PC-3 (cell line): ENCODE results near the gene KDM7A. TPM values are rescaled to one million over a fixed set of nuclear protein-coding genes. Genes with fewer than 3 reads are reported as not detected.

Source experiments
- ATAC-seq: fragments of 200-7000 bp; cut with Tn5 transposase; 2 replicates; pipeline ENCODE4 v1.9.1; 2020; ENCODE audit warnings: mild to moderate bottlenecking, moderate library complexity
- BruUV-seq: library from RNA; stranded (reverse); fragments of 400-500 nt; replicated peaks from 2 replicates; lab custom pipeline; 2021; lab: Mats Ljungman, UMichigan
- CTCF ChIA-PET: fragments of 300-600 bp; sonication (Branson Sonifier 250); formaldehyde crosslinking; loops from one replicate; lab custom pipeline; 2022; ENCODE audit warnings: antibody characterized with exemption; lab: Charles Lee
- POLR2A ChIA-PET: fragments of 300-600 bp; sonication (Branson Sonifier 250); formaldehyde crosslinking; loops from one replicate; lab custom pipeline; 2022; ENCODE audit warnings: antibody characterized with exemption; ENCODE audit not compliant: unreplicated experiment; lab: Charles Lee
- DNase-seq: peaks from one replicate; pipeline ENCODE4 v3.0.0-alpha.2; 2015
- H2AFZ ChIP-seq: fragments of 300-600 bp; sonication (generic); 2 replicates; pipeline ENCODE4 v1.6.0; 2016; ENCODE audit warnings: antibody characterized with exemption, low read length
- H3F3A ChIP-seq: fragments of 300-600 bp; sonication (generic); one replicate; pipeline ENCODE4 v1.6.0; 2017; ENCODE audit warnings: antibody characterized with exemption, low read length, control low read depth, mild to moderate bottlenecking; ENCODE audit not compliant: unreplicated experiment
- H3K27ac ChIP-seq: fragments of 300-600 bp; sonication (generic); 2 replicates; pipeline ENCODE4 v1.5.1; 2016; ENCODE audit warnings: mild to moderate bottlenecking, low read length
- H3K27me3 ChIP-seq: fragments of 300-600 bp; sonication (generic); 2 replicates; pipeline ENCODE4 v1.6.1; 2016; ENCODE audit warnings: low read length, mixed read lengths
- H3K36me3 ChIP-seq: fragments of 300-600 bp; sonication (generic); 2 replicates; pipeline ENCODE4 v1.6.1; 2016; ENCODE audit warnings: low read depth, mixed run types, low read length, mixed read lengths
- H3K4me1 ChIP-seq: fragments of 300-600 bp; sonication (generic); 2 replicates; pipeline ENCODE4 v1.5.1; 2016; ENCODE audit warnings: low read length; ENCODE audit not compliant: insufficient read depth
- H3K4me2 ChIP-seq: fragments of 300-600 bp; sonication (generic); 2 replicates; pipeline ENCODE4 v1.6.0; 2016; ENCODE audit warnings: low read length
- H3K4me3 ChIP-seq: fragments of 300-600 bp; sonication (generic); 2 replicates; pipeline ENCODE4 v1.5.1; 2016; ENCODE audit warnings: mild to moderate bottlenecking, low read length, mixed read lengths
- H3K79me2 ChIP-seq: fragments of 300-600 bp; sonication (generic); 2 replicates; pipeline ENCODE4 v1.6.1; 2017; ENCODE audit warnings: low read length, mixed read lengths
- H3K9ac ChIP-seq: fragments of 300-600 bp; sonication (generic); 2 replicates; pipeline ENCODE4 v1.6.0; 2016; ENCODE audit warnings: mild to moderate bottlenecking, low read length
- H3K9me2 ChIP-seq: fragments of 300-600 bp; sonication (generic); replicated peaks from 2 replicates; pipeline ENCODE4 v1.6.1; 2016; ENCODE audit warnings: mixed run types, low read length, mixed read lengths
- H3K9me3 ChIP-seq: fragments of 300-600 bp; sonication (generic); 2 replicates; pipeline ENCODE4 v1.6.1; 2016; ENCODE audit warnings: low read length, mixed read lengths
- H4K20me1 ChIP-seq: fragments of 300-600 bp; sonication (generic); 2 replicates; pipeline ENCODE4 v1.6.1; 2016; ENCODE audit warnings: low read length, mixed read lengths
- EZH2 ChIP-seq: fragments of 300-600 bp; sonication (generic); IDR thresholded peaks from one replicate; pipeline ENCODE4 v1.6.1; 2017; ENCODE audit warnings: antibody characterized with exemption, mild to moderate bottlenecking, low read length; ENCODE audit not compliant: unreplicated experiment
- EZH2phosphoT487 ChIP-seq: fragments of 300-600 bp; sonication (generic); IDR thresholded peaks from 2 replicates; pipeline ENCODE4 v1.6.1; 2018; ENCODE audit warnings: mild to moderate bottlenecking, antibody characterized with exemption, low read length, borderline replicate concordance
- intact Hi-C: fragments of 100-400 bp; cut with micrococcal nuclease; formaldehyde crosslinking; loops from 2 replicates; pipeline ENCODE4 v1.9.0; 2023
- total RNA-seq: library from RNA; depleted of rRNA; stranded (reverse); fragments of >200 nt; gene quantifications from 2 replicates; pipeline ENCODE4 v1.2.3, GENCODE V29; 2014
- TF ChIP-seq, protein P1 (sequence below): fragments of 300-600 bp; sonication (generic); conservative IDR thresholded peaks from 2 replicates; pipeline ENCODE4 v1.5.1; 2017; ENCODE audit warnings: antibody characterized with exemption, low read depth, mild to moderate bottlenecking, low read length

KDM7A gene
- total RNA-seq, 1 experiment from 2014 or later = 2.8 TPM

GRCh38 chr7:140061607-140061930, 115.2 kb downstream of the KDM7A start:
- DNase-seq (peak; percentile 10), ATAC-seq (no peak)
- POLR2A ChIA-PET = no interaction called here
- intact Hi-C loops = loop anchor here (5.0 kb wide), 1 partner anchor 266 kb away; no protein-coding TSS in a partner anchor
- CTCF ChIA-PET = no interaction called here
- peak overlapping the region; percentile 95 for H3K27ac ChIP-seq
- TF ChIP-seq EZH2 (no peak), EZH2phosphoT487 (no peak)
- TF ChIP-seq, protein P1, sequence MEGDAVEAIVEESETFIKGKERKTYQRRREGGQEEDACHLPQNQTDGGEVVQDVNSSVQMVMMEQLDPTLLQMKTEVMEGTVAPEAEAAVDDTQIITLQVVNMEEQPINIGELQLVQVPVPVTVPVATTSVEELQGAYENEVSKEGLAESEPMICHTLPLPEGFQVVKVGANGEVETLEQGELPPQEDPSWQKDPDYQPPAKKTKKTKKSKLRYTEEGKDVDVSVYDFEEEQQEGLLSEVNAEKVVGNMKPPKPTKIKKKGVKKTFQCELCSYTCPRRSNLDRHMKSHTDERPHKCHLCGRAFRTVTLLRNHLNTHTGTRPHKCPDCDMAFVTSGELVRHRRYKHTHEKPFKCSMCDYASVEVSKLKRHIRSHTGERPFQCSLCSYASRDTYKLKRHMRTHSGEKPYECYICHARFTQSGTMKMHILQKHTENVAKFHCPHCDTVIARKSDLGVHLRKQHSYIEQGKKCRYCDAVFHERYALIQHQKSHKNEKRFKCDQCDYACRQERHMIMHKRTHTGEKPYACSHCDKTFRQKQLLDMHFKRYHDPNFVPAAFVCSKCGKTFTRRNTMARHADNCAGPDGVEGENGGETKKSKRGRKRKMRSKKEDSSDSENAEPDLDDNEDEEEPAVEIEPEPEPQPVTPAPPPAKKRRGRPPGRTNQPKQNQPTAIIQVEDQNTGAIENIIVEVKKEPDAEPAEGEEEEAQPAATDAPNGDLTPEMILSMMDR = no peak
- H3K79me2 ChIP-seq = peaks cover 52% of the 10 kb centered on the region
- H3K4me2 ChIP-seq = peak overlapping the region; percentile 90
- no peaks in the 10 kb centered on the region for H3K27me3 ChIP-seq
- peaks cover 41% of the 10 kb centered on the region for H3K4me1 ChIP-seq
- H3K36me3 ChIP-seq = peaks cover 11% of the 10 kb centered on the region
- TSS peak; percentile 33 for BruUV-seq
- no peaks in the 10 kb centered on the region for H4K20me1 ChIP-seq
- H3F3A ChIP-seq = peaks cover 7% of the 10 kb centered on the region
- H2AFZ ChIP-seq = peak overlapping the region; percentile 97
- no peaks in the 10 kb centered on the region for H3K9me2 ChIP-seq
- peak overlapping the region; percentile 85 for H3K9ac ChIP-seq
- peak overlapping the region; percentile 80 for H3K4me3 ChIP-seq
- 0 out of 2 replicates have a peak, but pooled peaks cover 3% of the 10 kb centered on the region for H3K9me3 ChIP-seq

- TF ChIP-seq, protein P1 = no peak
- no peak for TF ChIP-seq EZH2
- no peak for TF ChIP-seq EZH2phosphoT487
- peak overlapping the region; percentile 95 for H3K27ac ChIP-seq
- peak overlapping the region; percentile 97; the same call in 1 of the 2 replicates for H2AFZ ChIP-seq
- peaks cover 7% of the 10 kb centered on the region for H3F3A ChIP-seq
- BruUV-seq = no TSS peak
- intact Hi-C loops = loop anchor here (5.0 kb wide), 1 partner anchor 266 kb away; no protein-coding TSS in a partner anchor
- peaks cover 41% of the 10 kb centered on the region for H3K4me1 ChIP-seq
- ChIA-PET CTCF (interaction anchor here (1.5 kb wide), 1 partner anchor 116 kb away, joined by 6 read pairs; no protein-coding TSS in a partner anchor), POLR2A (no interaction called here)
- DNase-seq (peak; percentile 26), ATAC-seq (no peak)
- H3K9me3 ChIP-seq = no peaks in the 10 kb centered on the region
- peaks cover 52% of the 10 kb centered on the region for H3K79me2 ChIP-seq
- no peaks in the 10 kb centered on the region for H4K20me1 ChIP-seq
- H3K9me2 ChIP-seq = no peaks in the 10 kb centered on the region
- H3K36me3 ChIP-seq = peaks cover 14% of the 10 kb centered on the region
- H3K4me3 ChIP-seq = peak overlapping the region; percentile 80
- peak overlapping the region; percentile 85 for H3K9ac ChIP-seq
- H3K4me2 ChIP-seq = peak overlapping the region; percentile 90
- H3K27me3 ChIP-seq = no peaks in the 10 kb centered on the region
Measured at GRCh38 chr7:140060788-140061606, 115.8 kb downstream of the KDM7A start.
